Measurements from ENCODE around the gene TAP1. TPM values are rescaled to one million over a fixed set of nuclear protein-coding genes. Genes with fewer than 3 reads are reported as not detected.
"Not testable (repeated sequence)": the region's sequence is repeated elsewhere in the genome, so short reads cannot be mapped to it uniquely, and the experiment has no call there.

TAP1 gene
- 14.9 TPM for total RNA-seq
- long read RNA-seq, transcript TAP1-201 (11 exons, 2,959 nt): major isoform, 77 of 81 reads
- long read RNA-seq, partial matches to known transcripts: 2 of 81 reads
- long read RNA-seq, other reads (novel, unspliced or antisense): 2 of 81 reads

GRCh38 chr6:32853541-32854375, at the start of gene TAP1, which contains the start of gene PSMB9:
Gene TAP1 (minus strand): TSS chr6:32853704. CDS start chr6:32853636, 68 bp downstream.
Gene PSMB9 (plus strand): TSS chr6:32854192. CDS start chr6:32854230, 38 bp downstream.
- ATAC-seq (ENCODE audit: poor library complexity) (peak; percentile 97), DNase-seq (peak; percentile 97)
- intact Hi-C loops (cut with DNase I): loop anchor here (2.0 kb wide), 1 partner anchor 15 kb away; the partner anchor contains the start of gene TAP2

DNA sequence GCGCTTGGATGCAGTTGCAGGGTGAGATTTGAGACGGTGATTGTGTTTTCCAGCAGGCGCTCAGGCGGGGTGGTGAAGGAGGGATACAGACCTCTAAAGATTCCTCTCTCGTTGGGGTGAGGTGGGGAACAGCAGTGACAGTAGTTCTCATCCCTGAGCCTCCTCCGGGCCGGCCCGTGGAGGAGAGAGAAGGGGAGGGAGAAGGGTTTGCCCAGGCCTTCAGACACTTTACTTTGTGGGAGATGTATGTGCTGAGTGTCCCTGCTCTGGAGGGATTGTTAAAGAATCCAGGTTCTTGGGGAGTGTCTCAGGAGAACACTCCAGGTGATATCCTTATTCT, 41.5 kb upstream of the TAP1 start:
- intact Hi-C loops (cut with DNase I): no loop called here
- DNase-seq: no peak

DNA sequence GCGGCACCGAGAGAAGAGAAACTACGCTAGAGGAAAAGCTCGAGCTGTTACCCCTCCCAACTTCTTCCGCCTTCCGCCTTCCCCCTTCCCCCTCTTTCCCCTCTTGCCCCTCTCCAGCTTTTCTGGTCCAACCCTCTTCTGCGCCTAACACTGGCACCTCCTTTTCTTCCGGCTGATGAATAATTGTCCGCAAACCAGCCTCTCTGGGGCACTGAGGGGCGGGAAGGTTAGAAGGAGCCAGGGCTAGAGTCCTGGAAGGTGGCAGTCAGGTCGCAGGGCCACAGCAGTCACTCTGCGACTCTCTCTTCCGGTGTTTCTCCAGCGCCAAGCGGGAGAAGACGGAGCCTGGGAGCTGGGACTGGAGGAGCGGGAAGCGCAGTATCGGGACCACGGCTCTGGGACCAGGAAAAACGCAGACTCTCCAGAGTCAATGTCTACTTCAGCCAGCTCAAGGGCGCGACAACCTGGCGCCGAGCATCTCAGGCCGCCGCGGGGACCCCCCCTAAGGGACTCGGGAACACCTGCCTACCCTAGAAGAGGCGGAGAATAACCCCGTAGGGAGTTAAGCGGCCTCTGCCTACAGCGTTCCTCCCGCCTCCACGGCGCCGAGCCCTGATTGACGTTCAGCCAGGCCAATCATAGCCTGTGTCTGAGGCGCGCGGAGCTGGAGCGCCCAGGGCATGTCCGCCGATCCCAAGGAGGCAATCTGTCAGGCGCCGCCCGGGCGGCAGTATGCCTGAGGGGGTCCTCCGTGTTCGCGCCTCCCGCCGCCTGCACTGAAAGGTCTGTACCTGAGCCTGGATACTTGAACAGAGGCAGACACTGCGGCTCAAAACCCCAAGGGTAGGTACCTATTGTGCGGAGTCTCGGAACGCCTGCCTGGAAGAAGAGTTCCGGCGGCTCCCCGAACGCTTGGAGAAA, 40.8 kb upstream of the TAP1 start:
- intact Hi-C loops (cut with DNase I): no loop called here
- ATAC-seq (ENCODE audit: poor library complexity) (peak; percentile 100), DNase-seq (peak; percentile 95)

More for the DNA sequence above, 41.5 kb upstream of the TAP1 start:
- ATAC-seq (ENCODE audit: poor library complexity): peak; percentile 21

GRCh38 chr6:32890831-32891230, 37.3 kb upstream of the TAP1 start:
- ATAC-seq (ENCODE audit: poor library complexity) (no peak), DNase-seq (no peak)
- intact Hi-C loops (cut with DNase I): no loop called here

- ATAC-seq (ENCODE audit: poor library complexity): no peak
- intact Hi-C loops (cut with DNase I): loop anchor here (5.0 kb wide), 2 partner anchors 43 to 93 kb away; no protein-coding TSS in a partner anchor
- DNase-seq: no peak
Observed at GRCh38 chr6:32889533-32889932, 36.0 kb upstream of the TAP1 start.

- no peak for ATAC-seq (ENCODE audit: poor library complexity)
- intact Hi-C loops (cut with DNase I): loop anchor here (5.0 kb wide), 2 partner anchors 44 to 94 kb away; no protein-coding TSS in a partner anchor
- no peak for DNase-seq
Observed at GRCh38 chr6:32888576-32888975, 35.1 kb upstream of the TAP1 start.

- DNase-seq (no peak), ATAC-seq (ENCODE audit: poor library complexity) (no peak)
- intact Hi-C loops (cut with DNase I): loop anchor here (5.0 kb wide), 2 partner anchors 45 to 95 kb away; no protein-coding TSS in a partner anchor
Observed at GRCh38 chr6:32887616-32888015, 34.1 kb upstream of the TAP1 start.

DNA sequence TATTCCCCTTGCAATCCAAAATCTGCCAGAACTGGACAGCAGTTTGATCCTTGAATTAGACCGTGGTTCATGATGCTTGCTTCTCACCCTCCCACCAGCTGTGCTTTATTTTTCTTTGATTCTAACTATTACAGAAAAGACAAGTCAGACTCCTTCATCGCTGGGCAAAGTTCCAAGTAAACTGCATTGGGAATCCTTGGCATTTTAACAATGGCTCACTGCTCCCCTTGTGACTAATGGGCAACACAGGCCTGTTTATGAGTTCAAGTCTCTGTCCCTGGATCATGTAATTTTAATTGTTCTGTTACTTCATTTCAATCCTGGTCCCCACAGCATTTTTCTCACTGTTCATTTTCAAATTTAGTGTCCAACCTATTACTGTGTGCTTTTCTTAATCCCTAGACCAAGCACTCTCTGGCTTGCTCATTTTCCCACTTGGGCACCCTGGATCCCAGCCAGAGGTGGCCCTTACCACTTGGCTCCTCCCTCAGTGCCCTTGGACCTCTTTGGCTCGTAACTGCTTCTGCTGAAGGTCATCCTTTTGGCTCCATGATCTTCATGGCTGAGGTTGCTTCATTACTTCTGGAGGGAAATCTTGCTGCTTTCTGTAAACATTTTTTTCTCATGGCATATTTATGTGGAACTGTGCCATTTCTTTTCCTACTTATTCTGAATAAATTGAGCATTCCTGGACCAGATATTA, 33.3 kb upstream of the TAP1 start:
- ATAC-seq (ENCODE audit: poor library complexity): no peak
- intact Hi-C loops (cut with DNase I): loop anchor here (5.0 kb wide), 2 partner anchors 45 to 95 kb away; no protein-coding TSS in a partner anchor
- DNase-seq: no peak

DNA sequence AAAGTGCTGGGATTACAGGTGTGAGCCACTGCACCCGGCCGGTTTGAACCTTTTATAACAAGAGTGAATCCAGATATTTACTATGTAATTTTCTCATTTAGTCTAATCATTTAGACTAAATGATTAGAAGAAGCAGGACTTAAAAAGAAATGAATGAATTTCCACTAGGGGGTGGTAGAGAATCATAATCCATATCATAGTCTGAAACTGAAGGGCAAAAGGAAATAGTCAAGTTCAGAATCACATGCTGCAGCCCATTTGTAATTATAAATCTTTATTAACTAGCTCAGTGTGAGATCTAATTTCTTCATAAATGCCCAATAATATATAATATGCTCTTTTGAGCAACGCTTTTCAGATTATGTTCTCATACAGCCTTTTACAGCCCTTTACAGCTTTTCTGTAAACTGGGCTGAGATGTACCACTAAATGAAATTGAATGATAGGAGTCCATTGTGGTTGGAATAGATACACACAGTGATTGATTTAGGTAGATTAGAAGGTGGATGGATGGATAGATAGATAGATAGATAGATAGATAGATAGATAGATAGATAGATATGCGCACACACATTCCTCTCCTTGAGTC, 32.3 kb upstream of the TAP1 start:
- ATAC-seq (ENCODE audit: poor library complexity): peak; percentile 78
- DNase-seq: no peak
- intact Hi-C loops (cut with DNase I): loop anchor here (5.0 kb wide), 2 partner anchors 47 to 97 kb away; no protein-coding TSS in a partner anchor

DNA sequence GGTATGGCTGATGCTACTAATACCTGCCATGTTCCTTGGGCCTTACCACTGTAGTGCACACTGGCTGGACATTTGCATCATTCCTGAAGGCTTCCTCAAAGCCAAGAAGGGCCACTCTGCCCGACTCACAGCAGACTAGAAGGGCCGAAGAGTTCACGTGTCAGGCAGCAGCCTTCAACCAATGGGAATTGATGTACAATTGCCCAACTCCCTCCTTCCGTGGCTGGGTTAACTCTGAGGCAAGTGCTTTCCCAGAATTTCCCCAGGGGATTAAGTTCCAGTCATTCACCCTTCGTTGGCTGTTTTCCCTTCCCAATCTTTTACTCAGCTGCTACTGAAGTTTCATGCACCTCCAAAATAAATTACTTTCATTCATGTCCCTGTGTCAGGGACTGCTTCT, 30.3 kb upstream of the TAP1 start:
- intact Hi-C loops (cut with DNase I): no loop called here
- ATAC-seq (ENCODE audit: poor library complexity): peak; percentile 81
- DNase-seq: peak; percentile 48

- intact Hi-C loops (cut with DNase I): no loop called here
- DNase-seq: no peak
- no peak for ATAC-seq (ENCODE audit: poor library complexity)
Observed at GRCh38 chr6:32882879-32883250, 29.4 kb upstream of the TAP1 start.

DNA sequence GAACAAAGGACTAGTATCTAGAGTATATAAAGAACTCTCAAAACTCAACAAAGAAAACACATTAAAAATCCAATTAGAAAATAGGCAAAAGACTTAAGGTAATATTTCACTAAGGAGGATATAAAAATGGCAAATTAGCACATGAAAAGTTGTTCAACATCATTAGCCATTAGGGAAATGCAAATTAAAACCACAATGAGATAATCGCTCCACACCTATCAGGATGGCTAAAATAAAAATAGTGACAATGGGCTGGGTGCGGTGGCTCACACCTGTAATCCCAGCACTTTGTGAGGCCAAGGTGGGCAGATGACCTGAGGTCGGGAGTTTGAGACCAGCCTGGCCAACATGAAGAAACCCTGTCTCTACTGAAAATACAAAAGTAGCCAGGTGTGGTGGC, 27.5 kb upstream of the TAP1 start:
- ATAC-seq (ENCODE audit: poor library complexity); DNase-seq; intact Hi-C loops (cut with DNase I): not testable (repeated sequence)

- no peak for DNase-seq
- intact Hi-C loops (cut with DNase I): no loop called here
- ATAC-seq (ENCODE audit: poor library complexity): no peak
Observed at GRCh38 chr6:32879691-32880090, 26.2 kb upstream of the TAP1 start.

DNA sequence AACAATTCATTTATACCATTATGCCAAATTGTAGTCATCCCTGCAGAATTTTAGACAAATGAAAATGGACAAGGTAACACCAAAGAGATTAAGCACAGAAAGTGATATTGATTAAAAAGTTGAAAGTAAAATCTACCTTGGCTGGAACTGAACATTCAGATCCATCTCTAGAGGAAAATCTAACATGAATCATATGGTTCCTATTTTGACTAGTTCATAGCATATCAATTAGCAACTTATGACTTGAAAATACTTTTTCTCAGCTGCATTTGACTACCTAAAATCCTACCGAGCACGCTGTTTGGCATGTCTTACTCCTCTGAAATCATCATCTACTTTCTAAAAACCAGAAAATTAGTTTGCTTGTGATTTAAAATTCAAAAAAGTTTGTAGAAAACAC, 23.1 kb upstream of the TAP1 start:
- intact Hi-C loops (cut with DNase I): no loop called here
- ATAC-seq (ENCODE audit: poor library complexity) (no peak), DNase-seq (no peak)

DNA sequence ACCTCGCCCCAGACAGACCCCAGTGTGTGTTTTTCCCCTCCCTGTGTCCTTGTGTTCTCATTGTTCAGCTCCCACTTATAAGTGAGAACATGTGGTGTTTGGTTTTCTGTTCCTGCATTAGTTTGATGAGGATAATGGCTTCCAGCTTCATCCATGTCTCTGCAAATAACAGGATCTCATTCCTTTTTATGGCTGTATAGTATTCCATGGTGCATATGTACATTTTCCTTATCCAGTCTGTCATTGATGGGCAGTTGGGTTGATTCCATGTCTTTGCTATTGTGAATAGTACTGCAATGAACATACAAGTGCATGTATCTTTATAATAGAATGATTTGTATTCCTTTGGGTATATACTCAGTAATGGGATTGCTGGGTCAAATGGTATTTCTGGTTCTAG, 20.4 kb upstream of the TAP1 start:
- intact Hi-C loops (cut with DNase I); DNase-seq: not testable (repeated sequence)

GRCh38 chr6:32868257-32868788, 14.8 kb upstream of the TAP1 start:
- DNase-seq (peak; percentile 82), ATAC-seq (ENCODE audit: poor library complexity) (peak; percentile 83)
- intact Hi-C loops (cut with DNase I): loop anchor here (5.0 kb wide), 1 partner anchor 36 kb away; no protein-coding TSS in a partner anchor

More for the DNA sequence above, 20.4 kb upstream of the TAP1 start:
- ATAC-seq (ENCODE audit: poor library complexity): not testable (repeated sequence)

DNA sequence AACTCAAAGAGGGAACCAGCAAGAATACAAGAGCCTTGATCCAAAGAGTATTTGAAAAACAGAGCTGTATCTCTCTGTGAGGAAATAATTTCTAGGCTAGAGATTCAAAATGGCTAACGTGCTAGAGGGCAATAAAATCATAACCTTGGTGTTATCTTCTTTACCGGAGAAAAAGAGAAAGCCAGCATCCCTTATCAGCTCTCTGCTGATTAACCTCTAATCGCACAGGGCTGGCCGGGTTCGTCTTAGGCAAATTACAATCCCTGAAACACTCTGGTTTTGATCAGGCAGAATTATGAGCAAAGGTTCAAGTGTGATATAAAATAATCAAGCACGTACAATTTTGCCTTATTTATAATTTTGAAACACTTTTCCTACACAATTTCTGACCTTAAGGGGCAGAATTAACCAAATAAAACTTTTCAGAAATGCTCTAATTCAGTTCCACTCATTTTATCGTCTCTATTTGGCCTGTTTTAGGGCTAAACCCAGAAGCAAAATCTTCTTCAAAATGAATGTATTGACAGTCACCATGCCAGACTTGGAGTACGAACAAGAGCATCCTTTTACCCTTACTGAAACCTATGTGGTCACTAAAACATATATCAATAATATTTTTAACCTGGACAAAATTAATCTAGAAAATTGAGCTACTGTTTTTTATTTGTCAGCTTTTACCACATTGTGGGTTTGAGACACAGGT, 14.2 kb upstream of the TAP1 start:
- ATAC-seq (ENCODE audit: poor library complexity) (no peak), DNase-seq (no peak)
- intact Hi-C loops (cut with DNase I): loop anchor here (5.0 kb wide), 1 partner anchor 35 kb away; no protein-coding TSS in a partner anchor

Measured in Right ventricle myocardium superior (tissue), 1 donor.